OCI-LY3 (cell line): ENCODE results near the gene NUAK2.

ENCODE experiments used
- EZH2phosphoT487 ChIP-seq: fragments of 200-600 bp; shearing (Covaris generic); IDR thresholded peaks from 2 replicates; pipeline ENCODE4 v1.6.1; 2018; ENCODE audit warnings: antibody characterized with exemption, mixed run types, low read depth
- TF ChIP-seq, protein P1 (sequence below): fragments of 200-600, 300-600 bp; sonication (generic); IDR thresholded peaks from 2 replicates; pipeline ENCODE4 v1.5.1; 2014; ENCODE audit warnings: antibody characterized with exemption, low read length, low read depth

DNA sequence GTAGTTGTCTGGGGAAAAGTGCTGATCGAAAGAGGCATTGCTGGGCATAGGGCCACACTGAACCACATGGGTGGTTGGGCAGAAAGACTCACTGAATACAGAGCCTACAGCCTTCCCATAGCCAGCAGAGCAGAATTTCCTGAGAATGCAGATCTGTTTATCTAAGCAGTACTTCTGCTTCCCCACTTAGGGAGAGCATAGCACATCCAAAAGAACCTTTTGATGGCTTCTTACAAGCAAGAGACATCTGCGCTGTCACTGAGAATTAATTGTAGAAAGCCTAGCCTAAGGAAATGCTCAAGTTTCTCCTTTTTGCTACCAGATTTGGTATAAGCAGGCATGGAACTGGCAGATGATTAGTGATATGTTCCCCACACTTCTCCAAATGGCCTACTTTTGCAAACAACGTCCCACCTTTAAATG lies 48.2 kb upstream of the NUAK2 start:
- TF ChIP-seq, protein P1, sequence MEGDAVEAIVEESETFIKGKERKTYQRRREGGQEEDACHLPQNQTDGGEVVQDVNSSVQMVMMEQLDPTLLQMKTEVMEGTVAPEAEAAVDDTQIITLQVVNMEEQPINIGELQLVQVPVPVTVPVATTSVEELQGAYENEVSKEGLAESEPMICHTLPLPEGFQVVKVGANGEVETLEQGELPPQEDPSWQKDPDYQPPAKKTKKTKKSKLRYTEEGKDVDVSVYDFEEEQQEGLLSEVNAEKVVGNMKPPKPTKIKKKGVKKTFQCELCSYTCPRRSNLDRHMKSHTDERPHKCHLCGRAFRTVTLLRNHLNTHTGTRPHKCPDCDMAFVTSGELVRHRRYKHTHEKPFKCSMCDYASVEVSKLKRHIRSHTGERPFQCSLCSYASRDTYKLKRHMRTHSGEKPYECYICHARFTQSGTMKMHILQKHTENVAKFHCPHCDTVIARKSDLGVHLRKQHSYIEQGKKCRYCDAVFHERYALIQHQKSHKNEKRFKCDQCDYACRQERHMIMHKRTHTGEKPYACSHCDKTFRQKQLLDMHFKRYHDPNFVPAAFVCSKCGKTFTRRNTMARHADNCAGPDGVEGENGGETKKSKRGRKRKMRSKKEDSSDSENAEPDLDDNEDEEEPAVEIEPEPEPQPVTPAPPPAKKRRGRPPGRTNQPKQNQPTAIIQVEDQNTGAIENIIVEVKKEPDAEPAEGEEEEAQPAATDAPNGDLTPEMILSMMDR = no peak
- TF ChIP-seq EZH2phosphoT487 = no peak
